Measurements from ENCODE around the gene FAM83E.

The FAM83E gene

GRCh38 chr19:48603850-48604249 is 11.0 kb downstream of the FAM83E start:
- H2AFZ ChIP-seq (ENCODE audit: low read depth) = no peak overlapping the region
- H3K9ac ChIP-seq = no peak overlapping the region
- H4K20me1 ChIP-seq (ENCODE audit: insufficient read depth) = no peaks in the 10 kb centered on the region
- H3K27me3 ChIP-seq (ENCODE audit: insufficient read depth, low read depth) = peaks cover 62% of the 10 kb centered on the region
- no peaks in the 10 kb centered on the region for H3K36me3 ChIP-seq (ENCODE audit: insufficient read depth)
- H3K27ac ChIP-seq = no peak overlapping the region
- H3K79me2 ChIP-seq (ENCODE audit: insufficient read depth, low read depth) = no peaks in the 10 kb centered on the region
- H3K4me2 ChIP-seq = no peak overlapping the region
- TF ChIP-seq CTCF (conservative IDR thresholded peaks at IDR 0.05; ENCODE audit: low read depth, low read length) = no peak
- H3K4me1 ChIP-seq (ENCODE audit: low read depth, poor library complexity, severe bottlenecking) = peaks cover 6% of the 10 kb centered on the region
- no peak overlapping the region for H3K4me3 ChIP-seq (IDR thresholded peaks at IDR 0.05; ENCODE audit: insufficient read depth, low read depth, low read length)

GRCh38 chr19:48603449-48603848 is 11.4 kb downstream of the FAM83E start:
- Histone ChIP-seq H3K4me1 (ENCODE audit: low read depth, poor library complexity, severe bottlenecking) (peaks cover 4% of the 10 kb centered on the region), H3K9ac (no peak overlapping the region), H3K36me3 (ENCODE audit: insufficient read depth) (no peaks in the 10 kb centered on the region), H2AFZ (ENCODE audit: low read depth) (no peak overlapping the region), H3K4me2 (no peak overlapping the region), H3K27me3 (ENCODE audit: insufficient read depth, low read depth) (peaks cover 66% of the 10 kb centered on the region), H3K4me3 (IDR thresholded peaks at IDR 0.05; ENCODE audit: insufficient read depth, low read depth, low read length) (no peak overlapping the region), H3K79me2 (ENCODE audit: insufficient read depth, low read depth) (no peaks in the 10 kb centered on the region), H3K27ac (no peak overlapping the region), H4K20me1 (ENCODE audit: insufficient read depth) (no peaks in the 10 kb centered on the region)
- no peak for TF ChIP-seq CTCF (conservative IDR thresholded peaks at IDR 0.05; ENCODE audit: low read depth, low read length)

GRCh38 chr19:48603001-48603400 is 11.9 kb downstream of the FAM83E start:
- H3K9ac ChIP-seq = no peak overlapping the region
- no peak overlapping the region for H3K4me3 ChIP-seq (IDR thresholded peaks at IDR 0.05; ENCODE audit: insufficient read depth, low read depth, low read length)
- H4K20me1 ChIP-seq (ENCODE audit: insufficient read depth) = no peaks in the 10 kb centered on the region
- no peaks in the 10 kb centered on the region for H3K4me1 ChIP-seq (ENCODE audit: low read depth, poor library complexity, severe bottlenecking)
- no peak overlapping the region for H3K27ac ChIP-seq
- H3K36me3 ChIP-seq (ENCODE audit: insufficient read depth) = no peaks in the 10 kb centered on the region
- H3K79me2 ChIP-seq (ENCODE audit: insufficient read depth, low read depth) = no peaks in the 10 kb centered on the region
- no peak overlapping the region for H3K4me2 ChIP-seq
- no peak overlapping the region for H2AFZ ChIP-seq (ENCODE audit: low read depth)
- H3K27me3 ChIP-seq (ENCODE audit: insufficient read depth, low read depth) = peaks cover 71% of the 10 kb centered on the region
- TF ChIP-seq CTCF (conservative IDR thresholded peaks at IDR 0.05; ENCODE audit: low read depth, low read length) = no peak

GRCh38 chr19:48600679-48601417 is 14.0 kb downstream of the FAM83E start:
- Histone ChIP-seq H3K4me1 (ENCODE audit: low read depth, poor library complexity, severe bottlenecking) (no peaks in the 10 kb centered on the region), H3K27ac (no peak overlapping the region), H3K9ac (no peak overlapping the region), H3K79me2 (ENCODE audit: insufficient read depth, low read depth) (no peaks in the 10 kb centered on the region), H4K20me1 (ENCODE audit: insufficient read depth) (no peaks in the 10 kb centered on the region), H3K4me2 (no peak overlapping the region), H3K27me3 (ENCODE audit: insufficient read depth, low read depth) (peaks cover 70% of the 10 kb centered on the region), H2AFZ (ENCODE audit: low read depth) (no peak overlapping the region), H3K4me3 (IDR thresholded peaks at IDR 0.05; ENCODE audit: insufficient read depth, low read depth, low read length) (no peak overlapping the region), H3K36me3 (ENCODE audit: insufficient read depth) (no peaks in the 10 kb centered on the region)
- TF ChIP-seq CTCF (conservative IDR thresholded peaks at IDR 0.05; ENCODE audit: low read depth, low read length) = no peak
